NCI-H146 treated with DMSO at 0.1 percent for 48 hours (cell line): ENCODE measurements around the gene SLC7A9.
"Not testable (repeated sequence)": the region's sequence is repeated elsewhere in the genome, so short reads cannot be mapped to it uniquely, and the experiment has no call there.

Source experiments
- DNase-seq: peaks from one replicate; lab custom pipeline; 2025; ENCODE audit not compliant: unreplicated experiment; lab: John Stamatoyannopoulos, UW

SLC7A9 gene

GRCh38 chr19:32864318-32865007 is 5.1 kb downstream of the SLC7A9 start:
- no peak for DNase-seq

GRCh38 chr19:32863841-32864240 is 5.7 kb downstream of the SLC7A9 start:
- DNase-seq: no peak

- DNase-seq: no peak
Observed at GRCh38 chr19:32863301-32863700, 6.3 kb downstream of the SLC7A9 start.

GRCh38 chr19:32862741-32863140 is 6.8 kb downstream of the SLC7A9 start:
- DNase-seq: no peak

GRCh38 chr19:32862173-32862572 is 7.4 kb downstream of the SLC7A9 start:
- DNase-seq: no peak

- DNase-seq: no peak
Observed at GRCh38 chr19:32861596-32861995, 8.0 kb downstream of the SLC7A9 start.

GRCh38 chr19:32859591-32859990 is 10.0 kb downstream of the SLC7A9 start:
- DNase-seq: no peak

- no peak for DNase-seq
Observed at GRCh38 chr19:32858559-32858958, 11.0 kb downstream of the SLC7A9 start.

GRCh38 chr19:32858155-32858554 is 11.4 kb downstream of the SLC7A9 start:
- DNase-seq: no peak

- no peak for DNase-seq
Observed at GRCh38 chr19:32857584-32857983, 12.0 kb downstream of the SLC7A9 start.

GRCh38 chr19:32856818-32857217 is 12.7 kb downstream of the SLC7A9 start:
- not testable (repeated sequence) for DNase-seq

- DNase-seq: no peak
Observed at GRCh38 chr19:32852216-32852615, 17.4 kb downstream of the SLC7A9 start.

- DNase-seq: not testable (repeated sequence)
Observed at GRCh38 chr19:32848035-32848434, 21.5 kb downstream of the SLC7A9 start.

GRCh38 chr19:32843716-32844245 is 25.8 kb downstream of the SLC7A9 start:
- DNase-seq: no peak

GRCh38 chr19:32842061-32842460 is 27.5 kb downstream of the SLC7A9 start:
- DNase-seq: no peak

- no peak for DNase-seq
Observed at GRCh38 chr19:32837531-32837930, 32.0 kb downstream of the SLC7A9 start.

- not testable (repeated sequence) for DNase-seq
Observed at GRCh38 chr19:32833388-32833787, 36.2 kb downstream of the SLC7A9 start.

- DNase-seq: not testable (repeated sequence)
Observed at GRCh38 chr19:32832825-32833224, 36.7 kb downstream of the SLC7A9 start.

GRCh38 chr19:32832094-32832493 is 37.5 kb downstream of the SLC7A9 start:
- not testable (repeated sequence) for DNase-seq

- DNase-seq: no peak
Observed at GRCh38 chr19:32831611-32832010, 38.0 kb downstream of the SLC7A9 start.

- no peak for DNase-seq
Observed at GRCh38 chr19:32830231-32831014, 39.1 kb downstream of the SLC7A9 start.

GRCh38 chr19:32829345-32829896 is 40.1 kb downstream of the SLC7A9 start:
- DNase-seq: no peak
